Suprapubic skin (tissue), 3 donors: ENCODE measurements around the gene SLC11A2.

Source experiments
- CTCF ChIP-seq, 2 donors: fragments of 200-600 bp in 1 of 2; fragments of 450-650 bp in 1 of 2; sonication (generic) in 1 of 2; IDR thresholded peaks; one replicate each; pipeline ENCODE4 v1.5.1; 2016 to 2019; ENCODE audit warnings: antibody characterized with exemption in 2 of 2, mild to moderate bottlenecking in 1 of 2, moderate library complexity in 1 of 2
- POLR2A ChIP-seq, 2 donors: fragments of 450-650 bp; IDR thresholded peaks; one replicate each; pipeline ENCODE4 v1.6.1; 2017; ENCODE audit warnings: antibody characterized with exemption in 2 of 2, mild to moderate bottlenecking in 2 of 2, moderate library complexity in 2 of 2

GRCh38 chr12:51051787-51052186 is 25.6 kb upstream of the SLC11A2 start:
- TF ChIP-seq POLR2A (IDR thresholded peaks at IDR 0.05) (no peak), CTCF (IDR thresholded peaks at IDR 0.05) (no peak)
